Body of pancreas (tissue), 4 donors: ENCODE measurements around the gene MFSD2A.

Source experiments
- CTCF ChIP-seq, 7 experiments: fragments of 450-650 bp in 4 of 7; fragments of 200-600 bp in 3 of 7; sonication (generic) in 3 of 7; IDR thresholded peaks; one replicate each; pipeline ENCODE4 v1.5.1; 2016 to 2019; ENCODE audit warnings: antibody characterized with exemption in 7 of 7
- POLR2A ChIP-seq, 3 donors: fragments of 450-650 bp; IDR thresholded peaks; one replicate each; pipeline ENCODE4 v1.6.1; 2016; ENCODE audit warnings: antibody characterized with exemption in 3 of 3, mild to moderate bottlenecking in 2 of 3

GRCh38 chr1:40014253-40014706, 59.3 kb downstream of the MFSD2A start:
- TF ChIP-seq POLR2A (IDR thresholded peaks at IDR 0.05) (no peak), CTCF (IDR thresholded peaks at IDR 0.05) (no peak)
